ENCODE data around the gene AGAP3. TPM values are rescaled to one million over a fixed set of nuclear protein-coding genes. Genes with fewer than 3 reads are reported as not detected.

The AGAP3 gene
- polyA plus RNA-seq (64.3 to 96.7 TPM (median 83.2 TPM) in 3 replicates), polyA minus RNA-seq (88.1 to 181 TPM (median 91.1 TPM) in 3 replicates)
- polyA plus RNA-seq (2011; ENCODE audit: low read depth), result 29.0 TPM
- polyA plus RNA-seq (2011; cell fraction: cytosol; rRNA removed), result 63.3 and 125 TPM in 2 replicates
- polyA plus RNA-seq (2011; cell fraction: nucleus; rRNA removed), result 199 and 238 TPM in 2 replicates
- polyA plus RNA-seq (2012; ENCODE audit: low replicate concordance), result 75.3 and 106 TPM in 2 replicates
- 125 TPM for polyA minus RNA-seq (2011; cell fraction: cytosol; rRNA and poly(A)+ RNA removed)
- 99.9 and 122 TPM in 2 replicates for polyA minus RNA-seq (2011; cell fraction: nucleus; rRNA and poly(A)+ RNA removed)

GRCh38 chr7:151085691-151086620 lies at the start of gene AGAP3:
Gene AGAP3 (plus strand): TSS chr7:151086475. CDS start chr7:151086742, 267 bp downstream.
- Histone ChIP-seq H3K4me3 (ENCODE audit: control insufficient read depth in 2 of 3, extremely low read depth in 1 of 3, insufficient read depth in 2 of 3, low read depth in 1 of 3, low read length in 3 of 3) (peak within 1 kb of the TSS; percentile 80 to 90 (median 83)), H3K9ac (ENCODE audit: control insufficient read depth, extremely low read depth, insufficient read depth, low read length) (peak within 1 kb of the TSS; percentile 93), H3K4me1 (ENCODE audit: control insufficient read depth, extremely low read depth, insufficient read depth, low read length) (peaks cover 39% of the 10 kb centered on the region), H3K9me1 (ENCODE audit: control insufficient read depth, extremely low read depth, insufficient read depth, low read length) (no peaks in the 10 kb centered on the region), H3K27me3 (ENCODE audit: control insufficient read depth, extremely low read depth, insufficient read depth, low read length) (no peaks in the 10 kb centered on the region), H3K36me3 (ENCODE audit: control insufficient read depth in 2 of 2, extremely low read depth in 1 of 2, insufficient read depth in 2 of 2, low read length in 2 of 2) (peaks cover 0 to 2% of the 10 kb centered on the region in 2 experiments), H2AFZ (ENCODE audit: control insufficient read depth, low read length) (peak within 1 kb of the TSS; percentile 46), H3K9me3 (ENCODE audit: control insufficient read depth, low read depth, low read length) (no peaks in the 10 kb centered on the region), H3K4me2 (ENCODE audit: control insufficient read depth, extremely low read depth, insufficient read depth, low read depth, low read length) (peak within 1 kb of the TSS; percentile 99), H3K79me2 (ENCODE audit: control insufficient read depth, insufficient read depth, low read length) (peaks cover 51% of the 10 kb centered on the region), H3K27ac (ENCODE audit: control insufficient read depth, insufficient read depth, low read length) (peak within 1 kb of the TSS; percentile 92), H4K20me1 (ENCODE audit: control insufficient read depth, extremely low read depth, insufficient read depth, low read length) (no peaks in the 10 kb centered on the region)
- dilution Hi-C loops (cut with MboI; ENCODE audit: extremely low pct_ligation_motif_present, low sequenced_read_pairs), result no loop called here
- no peak for TF ChIP-seq EZH2 (IDR thresholded peaks at IDR 0.05; ENCODE audit: low read length)
- TF ChIP-seq, protein P1, sequence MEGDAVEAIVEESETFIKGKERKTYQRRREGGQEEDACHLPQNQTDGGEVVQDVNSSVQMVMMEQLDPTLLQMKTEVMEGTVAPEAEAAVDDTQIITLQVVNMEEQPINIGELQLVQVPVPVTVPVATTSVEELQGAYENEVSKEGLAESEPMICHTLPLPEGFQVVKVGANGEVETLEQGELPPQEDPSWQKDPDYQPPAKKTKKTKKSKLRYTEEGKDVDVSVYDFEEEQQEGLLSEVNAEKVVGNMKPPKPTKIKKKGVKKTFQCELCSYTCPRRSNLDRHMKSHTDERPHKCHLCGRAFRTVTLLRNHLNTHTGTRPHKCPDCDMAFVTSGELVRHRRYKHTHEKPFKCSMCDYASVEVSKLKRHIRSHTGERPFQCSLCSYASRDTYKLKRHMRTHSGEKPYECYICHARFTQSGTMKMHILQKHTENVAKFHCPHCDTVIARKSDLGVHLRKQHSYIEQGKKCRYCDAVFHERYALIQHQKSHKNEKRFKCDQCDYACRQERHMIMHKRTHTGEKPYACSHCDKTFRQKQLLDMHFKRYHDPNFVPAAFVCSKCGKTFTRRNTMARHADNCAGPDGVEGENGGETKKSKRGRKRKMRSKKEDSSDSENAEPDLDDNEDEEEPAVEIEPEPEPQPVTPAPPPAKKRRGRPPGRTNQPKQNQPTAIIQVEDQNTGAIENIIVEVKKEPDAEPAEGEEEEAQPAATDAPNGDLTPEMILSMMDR (optimal IDR thresholded peaks at IDR 0.05 in 1 of 3, IDR thresholded peaks at IDR 0.05 in 1 of 3, conservative IDR thresholded peaks at IDR 0.05 in 1 of 3; ENCODE audit: extremely low read depth in 1 of 3, insufficient read depth in 2 of 3, low read length in 3 of 3), result no peak
- FAIRE-seq, result no peak
- DNase-seq (ENCODE audit: low read depth, low spot score), result no peak

GRCh38 chr7:151038951-151039849 lies 47.1 kb upstream of the AGAP3 start:
- Histone ChIP-seq H3K4me2 (ENCODE audit: control insufficient read depth, extremely low read depth, insufficient read depth, low read depth, low read length) (no peak overlapping the region), H3K9me1 (ENCODE audit: control insufficient read depth, extremely low read depth, insufficient read depth, low read length) (no peaks in the 10 kb centered on the region), H3K36me3 (ENCODE audit: control insufficient read depth in 2 of 2, extremely low read depth in 1 of 2, insufficient read depth in 2 of 2, low read length in 2 of 2) (peaks cover 28 to 36% of the 10 kb centered on the region in 2 experiments), H3K9ac (ENCODE audit: control insufficient read depth, extremely low read depth, insufficient read depth, low read length) (no peak overlapping the region), H4K20me1 (ENCODE audit: control insufficient read depth, extremely low read depth, insufficient read depth, low read length) (no peaks in the 10 kb centered on the region), H3K4me3 (ENCODE audit: control insufficient read depth in 2 of 3, extremely low read depth in 1 of 3, insufficient read depth in 2 of 3, low read depth in 1 of 3, low read length in 3 of 3) (no peak overlapping the region), H3K27ac (ENCODE audit: control insufficient read depth, insufficient read depth, low read length) (no peak overlapping the region), H3K27me3 (ENCODE audit: control insufficient read depth, extremely low read depth, insufficient read depth, low read length) (no peaks in the 10 kb centered on the region), H2AFZ (ENCODE audit: control insufficient read depth, low read length) (no peak overlapping the region), H3K79me2 (ENCODE audit: control insufficient read depth, insufficient read depth, low read length) (no peaks in the 10 kb centered on the region), H3K4me1 (ENCODE audit: control insufficient read depth, extremely low read depth, insufficient read depth, low read length) (peaks cover 8% of the 10 kb centered on the region), H3K9me3 (ENCODE audit: control insufficient read depth, low read depth, low read length) (no peaks in the 10 kb centered on the region)
- FAIRE-seq (no peak), DNase-seq (ENCODE audit: low read depth, low spot score) (no peak)
- dilution Hi-C loops (cut with MboI; ENCODE audit: extremely low pct_ligation_motif_present, low sequenced_read_pairs), result no loop called here
- TF ChIP-seq, protein P1 (optimal IDR thresholded peaks at IDR 0.05 in 1 of 3, IDR thresholded peaks at IDR 0.05 in 1 of 3, conservative IDR thresholded peaks at IDR 0.05 in 1 of 3; ENCODE audit: extremely low read depth in 1 of 3, insufficient read depth in 2 of 3, low read length in 3 of 3), result no peak
- TF ChIP-seq EZH2 (IDR thresholded peaks at IDR 0.05; ENCODE audit: low read length), result no peak
